CD14-positive monocyte (primary cell): ENCODE results near the gene SPAG7. TPM values are rescaled to one million over a fixed set of nuclear protein-coding genes. Genes with fewer than 3 reads are reported as not detected.
A peak's percentile ranks its signal among the peaks of the same experiment; 100 is the strongest.

Experiments used
- DNase-seq, 3 donors: peaks; one replicate each; pipeline ENCODE4 v3.0.0-alpha.2; 2011 to 2022
- H2AFZ ChIP-seq: 2 replicates; pipeline ENCODE4 v1.6.0; 2012; ENCODE audit warnings: mild to moderate bottlenecking, low read depth, low read length, inconsistent platforms; ENCODE audit not compliant: insufficient read depth, poor library complexity, severe bottlenecking
- H3K27ac ChIP-seq, 2 donors: 1 replicate in 1 of 2; 2 replicates in 1 of 2; pipeline ENCODE4 v1.5.1; 2012 to 2013; ENCODE audit warnings: low read length in 2 of 2, control low read depth in 1 of 2, inconsistent platforms in 1 of 2, low read depth in 1 of 2, mild to moderate bottlenecking in 1 of 2
- H3K27me3 ChIP-seq, 2 donors: one replicate each; pipeline versions ENCODE4 v1.6.0 to v1.6.1; 2011 to 2013; ENCODE audit warnings: low read length in 2 of 2; ENCODE audit not compliant: control insufficient read depth in 2 of 2, insufficient read depth in 2 of 2
- H3K36me3 ChIP-seq, 2 donors: replicated peaks in 1 of 2; 1 replicate in 1 of 2; 2 replicates in 1 of 2; pipeline versions ENCODE4 v1.5.1 to v1.6.1; 2012 to 2013; ENCODE audit warnings: low read length in 2 of 2, control low read depth in 1 of 2, inconsistent platforms in 1 of 2, mild to moderate bottlenecking in 1 of 2; ENCODE audit not compliant: insufficient read depth in 2 of 2, control insufficient read depth in 1 of 2
- H3K4me1 ChIP-seq, 2 donors: 1 replicate in 1 of 2; 2 replicates in 1 of 2; pipeline versions ENCODE4 v1.5.1 to v1.6.1; 2012 to 2013; ENCODE audit warnings: low read length in 2 of 2, control low read depth in 1 of 2, inconsistent platforms in 1 of 2, mild to moderate bottlenecking in 1 of 2, moderate library complexity in 1 of 2; ENCODE audit not compliant: insufficient read depth in 2 of 2, control insufficient read depth in 1 of 2
- H3K4me2 ChIP-seq: replicated peaks from 2 replicates; pipeline ENCODE3; 2012; ENCODE audit warnings: low read length, moderate library complexity, mild to moderate bottlenecking; ENCODE audit not compliant: poor library complexity, severe bottlenecking; ENCODE audit errors: extremely low read depth
- H3K4me3 ChIP-seq, 3 experiments: fragments of 200-600 bp in 1 of 3; sonication (generic) in 1 of 3; replicated peaks in 1 of 3; 1 replicate in 2 of 3; 2 replicates in 1 of 3; pipeline ENCODE4 v1.5.1; 2011 to 2013; ENCODE audit warnings: low read length in 3 of 3, mild to moderate bottlenecking in 3 of 3, control low read depth in 2 of 3, low read depth in 2 of 3, inconsistent platforms in 1 of 3, moderate library complexity in 1 of 3
- H3K79me2 ChIP-seq: 2 replicates; pipeline ENCODE4 v1.6.0; 2012; ENCODE audit warnings: mild to moderate bottlenecking, control low read depth, inconsistent platforms, low read length, moderate library complexity; ENCODE audit not compliant: insufficient read depth
- H3K9ac ChIP-seq: 2 replicates; pipeline ENCODE4 v1.6.0; 2017; ENCODE audit warnings: low read length, mild to moderate bottlenecking; ENCODE audit not compliant: insufficient read depth, poor library complexity, severe bottlenecking
- H3K9me3 ChIP-seq, 2 donors: replicated peaks in 1 of 2; 1 replicate in 1 of 2; 2 replicates in 1 of 2; pipeline versions ENCODE4 v1.5.1 to v1.6.1; 2012 to 2013; ENCODE audit warnings: low read length in 2 of 2, control low read depth in 1 of 2; ENCODE audit not compliant: control insufficient read depth in 1 of 2, insufficient read depth in 1 of 2
- H4K20me1 ChIP-seq: 2 replicates; pipeline ENCODE4 v1.6.0; 2012; ENCODE audit warnings: mild to moderate bottlenecking, low read length, control low read depth, moderate library complexity; ENCODE audit not compliant: insufficient read depth
- H3K27ac Mint-ChIP-seq, 7 donors: one replicate each; pipeline ENCODE4 v1.8.0; 2020; ENCODE audit warnings: mild to moderate bottlenecking in 7 of 7, mixed read lengths in 7 of 7, moderate library complexity in 6 of 7, inconsistent platforms in 2 of 7
- H3K27me3 Mint-ChIP-seq, 3 donors: one replicate each; pipeline ENCODE4 v1.8.0; 2021 to 2022; ENCODE audit warnings: low read depth in 3 of 3, mild to moderate bottlenecking in 3 of 3, mixed read lengths in 3 of 3, moderate library complexity in 3 of 3, inconsistent platforms in 1 of 3
- H3K36me3 Mint-ChIP-seq, 2 donors: one replicate each; pipeline ENCODE4 v1.8.0; 2020; ENCODE audit warnings: mixed read lengths in 2 of 2, inconsistent platforms in 1 of 2, mild to moderate bottlenecking in 1 of 2
- H3K4me1 Mint-ChIP-seq: one replicate; pipeline ENCODE4 v1.8.0; 2020; ENCODE audit warnings: mild to moderate bottlenecking, mixed read lengths
- H3K4me3 Mint-ChIP-seq, 2 donors: one replicate each; pipeline ENCODE4 v1.8.0; 2020; ENCODE audit warnings: mild to moderate bottlenecking in 2 of 2, mixed read lengths in 2 of 2, moderate library complexity in 1 of 2
- H3K9me3 Mint-ChIP-seq, 7 donors: one replicate each; pipeline ENCODE4 v1.8.0; 2020 to 2022; ENCODE audit warnings: mixed read lengths in 7 of 7, mild to moderate bottlenecking in 6 of 7, moderate library complexity in 6 of 7, inconsistent platforms in 2 of 7
- CTCF ChIP-seq: fragments of 200-600 bp; IDR thresholded peaks from one replicate; pipeline ENCODE4 v1.8.0; 2022; ENCODE audit warnings: antibody characterized with exemption, mild to moderate bottlenecking
- WGBS: methylation state at CpG from one replicate; pipeline ENCODE4 v1.1.5; 2013; ENCODE audit warnings: missing lambda C conversion rate; ENCODE audit not compliant: insufficient coverage; 5-methylcytosine and 5-hydroxymethylcytosine counted together
- intact Hi-C, 2 donors: fragments of 100-400 bp; cut with micrococcal nuclease; formaldehyde crosslinking; loops; one replicate each; pipeline versions ENCODE4 v1.15.0 to v1.15.1; 2023
- polyA minus RNA-seq: library from RNA; depleted of rRNA, polyadenylated mRNA; stranded (reverse); fragments of >200 nt; gene quantifications from 2 replicates; pipeline ENCODE4 v1.2.3, GENCODE V29; 2012
- polyA plus RNA-seq, 3 donors: library from polyadenylated mRNA; depleted of rRNA in 1 of 3; unstranded in 2 of 3; stranded (reverse) in 1 of 3; fragments of 300-500 nt in 2 of 3; fragments of >200 nt in 1 of 3; fragmentation: Illumina TruSeq in 2 of 3; gene quantifications; 1 replicate in 2 of 3; 2 replicates in 1 of 3; pipeline ENCODE4 v1.2.3, GENCODE V29; 2012 to 2021
- total RNA-seq, 12 experiments: library from RNA in 1 of 12; stranded (reverse) in 1 of 12; fragments of 120-200 nt in 1 of 12; gene quantifications; one replicate each; pipeline ENCODE4 v1.2.4 and lab custom pipeline; 2013 to 2026; ENCODE audit warnings: mixed read lengths in 6 of 12, inconsistent platforms in 1 of 12

Gene SPAG7
- total RNA-seq (2013): 70.3 TPM
- polyA plus RNA-seq (10 to 100 TPM; 75.6 to 96.7 (median 85.1) TPM), polyA minus RNA-seq (16.9 and 36.2 TPM in 2 replicates), total RNA-seq (lab: John Stamatoyannopoulos, UW) (12.2 to 39.2 (median 32.2) reads per million in 11 experiments)

DNA sequence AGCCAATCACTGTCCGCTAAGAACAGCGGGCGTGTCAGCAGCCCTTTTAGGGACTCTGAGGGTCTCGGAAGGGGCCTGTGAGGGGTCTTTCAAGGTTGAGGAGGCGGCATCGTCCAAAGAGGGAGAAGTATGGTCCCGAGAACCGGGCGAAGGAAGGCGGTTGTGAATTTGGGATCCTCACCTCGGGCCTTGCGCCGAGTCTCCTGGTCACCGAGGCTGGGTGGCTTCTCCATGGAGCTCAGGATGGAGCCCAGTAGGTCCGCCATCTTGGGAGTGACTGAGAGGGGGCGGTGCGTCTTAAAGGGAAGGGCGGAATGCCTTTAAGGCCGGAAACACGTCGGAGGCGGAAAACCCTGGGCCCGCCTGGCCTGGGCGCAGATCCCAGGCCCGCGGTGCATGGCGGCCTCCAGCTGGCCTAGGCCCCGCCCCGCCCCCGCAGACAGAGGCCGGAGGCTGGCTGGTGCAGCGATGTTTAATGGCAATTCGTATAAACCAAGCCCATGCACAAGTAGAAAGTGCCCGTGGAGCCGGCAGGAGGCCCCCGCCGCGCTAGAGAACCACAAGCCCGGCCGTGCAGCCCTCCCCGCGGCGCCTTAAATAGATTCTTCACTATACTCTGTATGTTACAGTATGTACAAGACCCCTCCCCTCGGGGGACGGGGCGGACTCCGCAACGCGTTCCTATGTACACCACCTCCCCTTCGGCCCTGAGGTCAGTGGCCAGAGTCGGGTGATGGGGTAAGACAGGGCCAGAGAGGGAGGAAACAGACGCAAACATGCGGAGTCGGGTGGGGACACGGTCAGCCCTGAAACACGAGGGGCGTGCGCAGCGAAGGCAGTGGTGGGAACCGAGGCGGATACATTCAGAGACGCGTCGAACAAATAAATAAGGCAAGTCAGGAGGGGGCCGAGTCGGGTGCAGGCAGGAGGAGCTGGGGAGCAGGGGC is at the start of gene SPAG7:
Gene SPAG7, minus strand, starts transcription at position 279 of the 947 bp plus-strand sequence. Its CDS starts 13 bp downstream, at position 266.
- Histone ChIP-seq H3K9ac (peak within 1 kb of the TSS; percentile 71), H3K9me3 (no peaks in the 10 kb centered on the region), H3K36me3 (peaks cover 33 to 41% of the 10 kb centered on the region in 2 donors), H2AFZ (peak within 1 kb of the TSS; percentile 88), H3K4me2 (peak within 1 kb of the TSS; percentile 100), H3K27ac (peak within 1 kb of the TSS; percentile 94 to 96), H3K4me1 (peaks cover 41 to 66% of the 10 kb centered on the region in 2 donors), H3K79me2 (peaks cover 44% of the 10 kb centered on the region), H3K4me3 (peak within 1 kb of the TSS; percentile 46 to 99 (median 67)), H4K20me1 (no peaks in the 10 kb centered on the region), H3K27me3 (no peaks in the 10 kb centered on the region)
- peak; percentile 95 to 97 (median 97) for DNase-seq
- Mint-ChIP-seq H3K36me3 (peaks cover 49 to 53% of the 10 kb centered on the region in 2 donors), H3K9me3 (peaks cover 0 to 2% (median 0%) of the 10 kb centered on the region in 7 donors), H3K4me1 (peaks cover 40% of the 10 kb centered on the region), H3K27ac (peak within 1 kb of the TSS in 1 of 7 donors; percentile 20), H3K4me3 (no peak within 1 kb of the TSS), H3K27me3 (peaks cover 0 to 4% (median 2%) of the 10 kb centered on the region in 3 donors)
- intact Hi-C loops: loop anchor here (1.0 to 2.0 kb wide), 4 partner anchors 19 to 67 kb away; partner anchors contain the start of genes PFN1 (in 1 of the 2), RNF167 (in 1 of the 2) and SLC25A11 (in 1 of the 2)
- no peak for TF ChIP-seq CTCF
- under 1% methylated on average over 48 of the region's 66 CpGs for WGBS

DNA sequence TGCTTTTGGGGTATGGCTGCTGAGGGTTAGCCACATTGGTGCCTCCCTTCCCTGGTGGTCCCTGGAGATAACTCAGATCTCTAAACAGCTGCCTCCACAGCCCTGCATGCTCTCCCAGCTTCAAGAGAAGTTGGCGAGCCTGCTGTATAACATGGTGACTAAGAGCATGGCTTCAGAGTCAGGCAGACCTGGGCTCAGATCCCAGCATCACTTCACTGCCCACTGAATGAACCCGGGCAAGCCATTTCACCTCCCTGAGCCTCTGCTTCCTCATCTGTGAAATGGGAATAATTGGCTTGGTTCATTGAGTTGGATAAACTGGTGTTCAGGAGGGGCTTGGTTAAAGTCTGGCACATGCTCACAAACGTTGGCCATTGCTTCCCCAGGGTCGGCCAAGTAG is 46.7 kb upstream of the SPAG7 start:
- Histone ChIP-seq H4K20me1 (no peaks in the 10 kb centered on the region), H2AFZ (no peak overlapping the region), H3K27ac (no peak overlapping the region), H3K9me3 (no peaks in the 10 kb centered on the region), H3K27me3 (no peaks in the 10 kb centered on the region), H3K79me2 (no peaks in the 10 kb centered on the region), H3K4me1 (peaks cover 13 to 16% of the 10 kb centered on the region in 2 donors), H3K4me2 (no peak overlapping the region), H3K4me3 (no peak overlapping the region), H3K9ac (no peak overlapping the region), H3K36me3 (peaks cover 40 to 71% of the 10 kb centered on the region in 2 donors)
- H3K9me3 Mint-ChIP-seq: peaks cover 0 to 2% (median 0%) of the 10 kb centered on the region in 7 donors
- no peak for DNase-seq
- WGBS: 94% methylated on average over 3 of the region's 4 CpGs
- TF ChIP-seq CTCF: no peak
- no peak overlapping the region for H3K27ac Mint-ChIP-seq
- no peak overlapping the region for H3K4me3 Mint-ChIP-seq
- peaks cover 0 to 1% (median 1%) of the 10 kb centered on the region in 3 donors for H3K27me3 Mint-ChIP-seq
- intact Hi-C loops: no loop called here
- H3K4me1 Mint-ChIP-seq: peaks cover 20% of the 10 kb centered on the region
- peaks cover 73 to 93% of the 10 kb centered on the region in 2 donors for H3K36me3 Mint-ChIP-seq
